IMR-90 (cell line): ENCODE data around the gene SLC23A3. TPM values are rescaled to one million over a fixed set of nuclear protein-coding genes. Genes with fewer than 3 reads are reported as not detected.

ENCODE experiments used
- ATAC-seq: fragments of 200-7000 bp; cut with Tn5 transposase; 2 replicates; pipeline ENCODE4 v1.9.1; 2020; ENCODE audit warnings: low read depth, mild to moderate bottlenecking, moderate library complexity
- BruUV-seq: library from RNA; stranded (reverse); fragments of 400-500 nt; replicated peaks from 2 replicates; lab custom pipeline; 2021; lab: Mats Ljungman, UMichigan
- CTCF ChIA-PET: fragments of 300-600 bp; formaldehyde crosslinking; extraction: SDS; loops from one replicate; lab custom pipeline; 2021; ENCODE audit warnings: antibody characterized with exemption; lab: Yijun Ruan, JAX
- POLR2A ChIA-PET: fragments of 300-600 bp; sonication (Branson Sonifier 250); formaldehyde crosslinking; loops from one replicate; lab custom pipeline; 2022; ENCODE audit warnings: antibody characterized with exemption; ENCODE audit not compliant: unreplicated experiment; lab: Charles Lee
- DNase-seq: peaks from one replicate; pipeline ENCODE4 v3.0.0; 2013
- H2AFZ ChIP-seq: replicated peaks from 2 replicates; pipeline ENCODE3; 2013; ENCODE audit warnings: low read length, mild to moderate bottlenecking; ENCODE audit not compliant: poor library complexity
- H2AK5ac ChIP-seq: 2 replicates; pipeline ENCODE4 v1.6.1; 2013; ENCODE audit warnings: low read depth, low read length, inconsistent platforms
- H2AK9ac ChIP-seq: replicated peaks from 2 replicates; pipeline ENCODE3; 2013; ENCODE audit warnings: mild to moderate bottlenecking, low read depth, low read length, moderate library complexity; ENCODE audit not compliant: poor library complexity
- H2BK120ac ChIP-seq: 2 replicates; pipeline ENCODE4 v1.6.1; 2013; ENCODE audit warnings: low read depth, low read length, inconsistent platforms
- H2BK15ac ChIP-seq: 3 replicates; pipeline ENCODE4 v1.6.1; 2013; ENCODE audit warnings: low read depth, low read length, inconsistent platforms
- H2BK20ac ChIP-seq: 2 replicates; pipeline ENCODE4 v1.6.1; 2013; ENCODE audit warnings: low read depth, mild to moderate bottlenecking, inconsistent platforms, low read length, moderate library complexity
- H2BK5ac ChIP-seq: 2 replicates; pipeline ENCODE4 v1.6.1; 2013; ENCODE audit warnings: mild to moderate bottlenecking, low read depth, low read length, inconsistent platforms; ENCODE audit not compliant: poor library complexity, severe bottlenecking
- H3K14ac ChIP-seq: replicated peaks from 2 replicates; pipeline ENCODE4 v1.6.1; 2013; ENCODE audit warnings: low read depth, low read length, inconsistent platforms
- H3K18ac ChIP-seq: 2 replicates; pipeline ENCODE4 v1.6.1; 2013; ENCODE audit warnings: low read depth, low read length, control low read depth
- H3K23ac ChIP-seq: 2 replicates; pipeline ENCODE4 v1.6.1; 2013; ENCODE audit warnings: low read depth, low read length, inconsistent platforms
- H3K27ac ChIP-seq: 2 replicates; pipeline ENCODE4 v1.5.1; 2013; ENCODE audit warnings: mild to moderate bottlenecking, control low read depth, low read length; ENCODE audit not compliant: insufficient read depth
- H3K27me3 ChIP-seq: 2 replicates; pipeline ENCODE4 v1.6.1; 2013; ENCODE audit warnings: low read length; ENCODE audit not compliant: control insufficient read depth, insufficient read depth
- H3K36me3 ChIP-seq: 2 replicates; pipeline ENCODE4 v1.6.1; 2013; ENCODE audit warnings: low read length, mixed read lengths; ENCODE audit not compliant: control insufficient read depth, insufficient read depth
- H3K4ac ChIP-seq: 2 replicates; pipeline ENCODE4 v1.6.1; 2013; ENCODE audit warnings: low read depth, low read length, inconsistent platforms
- H3K4me1 ChIP-seq: 2 replicates; pipeline ENCODE4 v1.6.1; 2013; ENCODE audit warnings: low read length, mixed read lengths; ENCODE audit not compliant: control insufficient read depth, insufficient read depth
- H3K4me2 ChIP-seq: 2 replicates; pipeline ENCODE4 v1.6.1; 2013; ENCODE audit warnings: low read depth, mild to moderate bottlenecking, control low read depth, low read length, moderate library complexity
- H3K4me3 ChIP-seq: 2 replicates; pipeline ENCODE4 v1.5.1; 2013; ENCODE audit warnings: low read depth, mild to moderate bottlenecking, control low read depth, low read length, moderate library complexity; ENCODE audit not compliant: insufficient read depth
- H3K56ac ChIP-seq: 2 replicates; pipeline ENCODE4 v1.6.1; 2013; ENCODE audit warnings: low read length, inconsistent platforms; ENCODE audit not compliant: insufficient read depth; ENCODE audit errors: extremely low read depth
- H3K79me1 ChIP-seq, 2 experiments: 2 replicates each; pipeline ENCODE4 v1.6.1; 2013; ENCODE audit warnings: low read length in 2 of 2, inconsistent platforms in 1 of 2, low read depth in 1 of 2
- H3K9ac ChIP-seq: 2 replicates; pipeline ENCODE4 v1.6.1; 2013; ENCODE audit warnings: low read depth, low read length, control low read depth
- H3K9me1 ChIP-seq: 2 replicates; pipeline ENCODE4 v1.6.1; 2013; ENCODE audit warnings: low read length, inconsistent platforms; ENCODE audit not compliant: insufficient read depth
- H3K9me3 ChIP-seq: 2 replicates; pipeline ENCODE4 v1.6.1; 2013; ENCODE audit warnings: low read length; ENCODE audit not compliant: control insufficient read depth, insufficient read depth
- H4K20me1 ChIP-seq: 2 replicates; pipeline ENCODE4 v1.6.1; 2013; ENCODE audit warnings: low read length, inconsistent platforms; ENCODE audit not compliant: insufficient read depth
- H4K5ac ChIP-seq: 2 replicates; pipeline ENCODE4 v1.6.1; 2013; ENCODE audit warnings: mild to moderate bottlenecking, low read depth, low read length, control low read depth
- H4K8ac ChIP-seq, 2 experiments: 2 replicates each; pipeline ENCODE4 v1.6.1; 2013; ENCODE audit warnings: low read depth in 2 of 2, low read length in 2 of 2, control low read depth in 1 of 2, inconsistent platforms in 1 of 2
- H4K91ac ChIP-seq: 2 replicates; pipeline ENCODE4 v1.6.1; 2013; ENCODE audit warnings: low read depth, low read length, inconsistent platforms; ENCODE audit not compliant: insufficient read depth
- BHLHE40 ChIP-seq: fragments of 150-350 bp; IDR thresholded peaks from 2 replicates; pipeline ENCODE4 v1.6.1; 2016; ENCODE audit warnings: mild to moderate bottlenecking, low read depth, low read length
- CEBPB ChIP-seq: IDR thresholded peaks from 2 replicates; pipeline ENCODE4 v1.6.1; 2012; ENCODE audit warnings: low read depth, low read length, improper control_type of control experiment
- CTCF ChIP-seq: conservative IDR thresholded peaks from 2 replicates; pipeline ENCODE4 v1.5.1; 2012; ENCODE audit warnings: mild to moderate bottlenecking, low read depth, low read length, improper control_type of control experiment
- FOS ChIP-seq: fragments of 150-350 bp; IDR thresholded peaks from 2 replicates; pipeline ENCODE4 v1.6.1; 2016; ENCODE audit warnings: low read depth, low read length
- MAFK ChIP-seq: IDR thresholded peaks from 2 replicates; pipeline ENCODE4 v1.6.1; 2012; ENCODE audit warnings: low read depth, low read length, improper control_type of control experiment
- MAZ ChIP-seq: IDR thresholded peaks from 2 replicates; pipeline ENCODE4 v1.6.1; 2012; ENCODE audit warnings: low read depth, mild to moderate bottlenecking, low read length, improper control_type of control experiment, moderate library complexity, borderline replicate concordance
- NFE2L2 ChIP-seq: fragments of 150-350 bp; IDR thresholded peaks from 2 replicates; pipeline ENCODE4 v1.6.1; 2016; ENCODE audit warnings: low read depth, mild to moderate bottlenecking, low read length
- POLR2A ChIP-seq: IDR thresholded peaks from 2 replicates; pipeline ENCODE4 v1.6.1; 2012; ENCODE audit warnings: mild to moderate bottlenecking, low read depth, low read length
- RAD21 ChIP-seq: IDR thresholded peaks from 2 replicates; pipeline ENCODE4 v1.6.1; 2012; ENCODE audit warnings: low read length, improper control_type of control experiment
- RFX5 ChIP-seq: IDR thresholded peaks from 2 replicates; pipeline ENCODE4 v1.8.0; 2012; ENCODE audit warnings: low read depth, mild to moderate bottlenecking, low read length, moderate library complexity
- SMC3 ChIP-seq: fragments of 150-350 bp; IDR thresholded peaks from 2 replicates; pipeline ENCODE4 v1.6.1; 2016; ENCODE audit warnings: low read depth, mild to moderate bottlenecking, antibody characterized with exemption, low read length, moderate library complexity
- USF2 ChIP-seq: fragments of 150-350 bp; IDR thresholded peaks from 2 replicates; pipeline ENCODE4 v1.6.1; 2017; ENCODE audit warnings: mild to moderate bottlenecking, antibody characterized with exemption, low read length, low read depth
- WGBS, 2 experiments: methylation state at CpG; one replicate each; pipeline versions ENCODE4 v1.1.5 to v1.1.7; 2013; ENCODE audit warnings: missing lambda C conversion rate in 2 of 2; ENCODE audit not compliant: insufficient read length in 1 of 2; ENCODE audit errors: extremely low coverage in 2 of 2; 5-methylcytosine and 5-hydroxymethylcytosine counted together
- dilution Hi-C: fragments of 300-500 bp; cut with HindIII; formaldehyde crosslinking; loops from one replicate; pipeline ENCODE4 v1.14.3; 2018; ENCODE audit warnings: low sequenced_read_pairs; ENCODE audit not compliant: unreplicated experiment
- in situ Hi-C: fragments of 300-500 bp; cut with MboI; formaldehyde crosslinking; loops from 3 replicates; pipeline ENCODE4 v1.14.3; 2019; ENCODE audit warnings: low sequenced_read_pairs, inconsistent platforms, mixed read lengths
- intact Hi-C: fragments of 100-400 bp; cut with micrococcal nuclease; formaldehyde crosslinking; loops from 2 replicates; pipeline ENCODE4 v1.10.0; 2022
- polyA plus RNA-seq, 3 experiments: library from polyadenylated mRNA; depleted of rRNA; stranded (reverse); fragments of >200 nt; gene quantifications; 2 replicates each; pipeline ENCODE4 v1.2.3, GENCODE V29; 2012; ENCODE audit warnings: low replicate concordance in 1 of 3
- total RNA-seq: library from RNA; depleted of rRNA; stranded (reverse); fragments of >200 nt; gene quantifications from 2 replicates; pipeline ENCODE4 v1.2.3, GENCODE V29; 2012

Gene SLC23A3
- total and polyA plus RNA-seq, 2 of the 4 experiments (the other 2 are of a cell fraction): 0.18 to 0.65 TPM

DNA sequence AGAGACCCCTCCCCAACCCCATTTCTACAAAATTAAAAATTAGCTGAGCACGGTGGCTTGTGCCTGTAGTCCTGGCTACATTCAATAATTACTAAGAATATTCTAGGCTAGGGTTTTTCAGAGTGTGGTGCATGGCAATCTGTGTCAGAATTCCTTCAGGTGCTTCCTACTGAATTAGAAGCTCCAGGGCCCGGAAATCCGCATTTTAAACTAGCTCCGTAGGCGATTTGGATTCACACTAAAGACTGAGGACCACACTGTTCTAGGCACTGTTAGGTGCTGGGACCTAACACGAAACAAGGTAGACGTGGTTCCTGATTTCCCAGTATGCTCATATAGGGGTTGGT, 36.1 kb upstream of the SLC23A3 start:
- H2AK5ac ChIP-seq: peak overlapping the region; percentile 59
- peak overlapping the region; percentile 95 for H2AK9ac ChIP-seq
- dilution Hi-C loops (no loop called here), in situ Hi-C loops (loop anchor here (5.0 kb wide), 1 partner anchor 34 kb away; the partner anchor contains the start of gene SLC23A3), intact Hi-C loops (loop anchor here (1.0 to 2.0 kb wide), 2 partner anchors 29 to 46 kb away; partner anchors contain the start of genes CNPPD1 and NHEJ1)
- no peaks in the 10 kb centered on the region for H3K27me3 ChIP-seq
- peak overlapping the region; percentile 68 for H3K4me2 ChIP-seq
- H3K4me3 ChIP-seq: peak overlapping the region; percentile 51
- peaks cover 22% of the 10 kb centered on the region for H3K36me3 ChIP-seq
- DNase-seq: no peak
- peak overlapping the region; percentile 50 to 89 for H4K8ac ChIP-seq
- H3K14ac ChIP-seq: peak overlapping the region; percentile 96
- peak overlapping the region; percentile 86 for H3K27ac ChIP-seq
- peak overlapping the region; percentile 77; the same call in 1 of the 2 replicates for H4K91ac ChIP-seq
- H2BK20ac ChIP-seq: no peak overlapping the region
- H3K56ac ChIP-seq: peak overlapping the region; percentile 52
- H3K4me1 ChIP-seq: peaks cover 16% of the 10 kb centered on the region
- peak overlapping the region; percentile 88 for H3K23ac ChIP-seq
- peak overlapping the region; percentile 81 for H3K4ac ChIP-seq
- peak overlapping the region; percentile 98 for H2AFZ ChIP-seq
- H3K9ac ChIP-seq: peak overlapping the region; percentile 93
- peaks cover 9% of the 10 kb centered on the region; the same call in 1 of the 2 replicates for H4K20me1 ChIP-seq
- H2BK120ac ChIP-seq: no peak overlapping the region
- peak overlapping the region; percentile 8; the same call in 1 of the 2 replicates for H3K18ac ChIP-seq
- H2BK15ac ChIP-seq: peak overlapping the region; percentile 8; the same call in 1 of the 3 replicates
- BruUV-seq: no TSS peak
- ATAC-seq: no peak
- TF ChIP-seq POLR2A (no peak), RAD21 (no peak), CTCF (no peak), MAZ (no peak), FOS (no peak), SMC3 (no peak), CEBPB (no peak), USF2 (no peak), RFX5 (no peak), BHLHE40 (no peak), NFE2L2 (no peak), MAFK (no peak)
- no peaks in the 10 kb centered on the region for H3K9me3 ChIP-seq
- ChIA-PET POLR2A (no interaction called here), CTCF (interaction anchor here (1.0 to 1.1 kb wide), 3 partner anchors 13 to 71 kb away, joined by 3 read pairs; partner anchors contain the start of gene ABCB6)
- 12% methylated on average over 5 of the region's 7 CpGs; no CpG with 5 or more reads in 1 of the 2 experiments for WGBS, 2 experiments
- peaks cover 8% of the 10 kb centered on the region; the same call in 1 of the 2 replicates for H3K9me1 ChIP-seq
- peak overlapping the region; percentile 64 for H2BK5ac ChIP-seq
- H4K5ac ChIP-seq: peak overlapping the region; percentile 23
- H3K79me1 ChIP-seq: peaks cover 5 to 19% of the 10 kb centered on the region in 2 experiments; a peak in 3 of 4 replicates
